GM23338 (cell line): ENCODE measurements around the gene SUSD4. TPM values are rescaled to one million over a fixed set of nuclear protein-coding genes. Genes with fewer than 3 reads are reported as not detected.

Source experiments
- ATAC-seq: fragments of 200-7000 bp; cut with Tn5 transposase; 3 replicates; pipeline ENCODE4 v1.9.1; 2020
- DNase-seq: peaks from one replicate; pipeline ENCODE4 v3.0.0-alpha.2; 2015; ENCODE audit warnings: low spot score
- H2AFZ ChIP-seq: fragments of 200-600 bp; sonication (generic); 2 replicates; pipeline ENCODE4 v1.8.0; 2016; ENCODE audit warnings: antibody characterized with exemption, mild to moderate bottlenecking, moderate library complexity
- H3F3A ChIP-seq: fragments of 200-600 bp; sonication (generic); replicated peaks from 2 replicates; pipeline ENCODE4 v1.8.0; 2017; ENCODE audit warnings: antibody characterized with exemption, mixed run types, low read depth
- H3K27ac ChIP-seq: fragments of 200-600 bp; sonication (generic); 2 replicates; pipeline ENCODE4 v1.6.1; 2016; ENCODE audit warnings: low read depth
- H3K27me3 ChIP-seq: fragments of 200-600 bp; sonication (generic); 2 replicates; pipeline ENCODE4 v1.8.0; 2016; ENCODE audit warnings: mild to moderate bottlenecking, mixed run types, moderate library complexity; ENCODE audit not compliant: insufficient read depth
- H3K36me3 ChIP-seq: fragments of 200-600 bp; sonication (generic); 2 replicates; pipeline ENCODE4 v1.8.0; 2016; ENCODE audit warnings: mild to moderate bottlenecking; ENCODE audit not compliant: insufficient read depth
- H3K4me1 ChIP-seq: fragments of 200-600 bp; sonication (generic); 2 replicates; pipeline ENCODE4 v1.8.0; 2016; ENCODE audit warnings: mild to moderate bottlenecking, moderate library complexity; ENCODE audit not compliant: insufficient read depth
- H3K4me2 ChIP-seq: fragments of 200-600 bp; sonication (generic); 2 replicates; pipeline ENCODE4 v1.7.1; 2017; ENCODE audit warnings: mixed run types
- H3K4me3 ChIP-seq: fragments of 200-600 bp; sonication (generic); 2 replicates; pipeline ENCODE4 v1.6.1; 2016; ENCODE audit warnings: mixed run types
- H3K79me2 ChIP-seq: fragments of 200-600 bp; sonication (generic); replicated peaks from 2 replicates; pipeline ENCODE4 v1.8.0; 2017; ENCODE audit warnings: mild to moderate bottlenecking; ENCODE audit not compliant: insufficient read depth
- H3K9me2 ChIP-seq: fragments of 200-600 bp; sonication (generic); 2 replicates; pipeline ENCODE4 v1.8.0; 2017; ENCODE audit not compliant: insufficient read depth
- H4K20me1 ChIP-seq: fragments of 200-600 bp; sonication (generic); replicated peaks from 2 replicates; pipeline ENCODE4 v1.8.0; 2017; ENCODE audit warnings: mild to moderate bottlenecking; ENCODE audit not compliant: insufficient read depth
- H3K27ac Mint-ChIP-seq: 2 replicates; pipeline ENCODE4 v1.8.0; 2020; ENCODE audit warnings: inconsistent platforms, mild to moderate bottlenecking, moderate library complexity, mixed read lengths
- H3K27me3 Mint-ChIP-seq: 3 replicates; pipeline ENCODE4 v1.8.0; 2022; ENCODE audit warnings: low read depth, mild to moderate bottlenecking, moderate library complexity, mixed read lengths, inconsistent platforms; ENCODE audit not compliant: insufficient read depth, poor library complexity
- H3K36me3 Mint-ChIP-seq: 3 replicates; pipeline ENCODE4 v1.8.0; 2021; ENCODE audit warnings: low read depth, mild to moderate bottlenecking, inconsistent platforms, moderate library complexity, mixed read lengths
- H3K4me1 Mint-ChIP-seq: 3 replicates; pipeline ENCODE4 v1.8.0; 2020; ENCODE audit warnings: mild to moderate bottlenecking, inconsistent platforms, mixed read lengths
- H3K4me3 Mint-ChIP-seq: 3 replicates; pipeline ENCODE4 v1.8.0; 2021; ENCODE audit warnings: moderate library complexity, mild to moderate bottlenecking, inconsistent platforms, mixed read lengths
- H3K9me3 Mint-ChIP-seq: 3 replicates; pipeline ENCODE4 v1.8.0; 2020; ENCODE audit warnings: moderate library complexity, mild to moderate bottlenecking, inconsistent platforms, mixed read lengths
- CREB1 ChIP-seq: fragments of 250-450 bp; sonication (Bioruptor Pico); IDR thresholded peaks from 2 replicates; pipeline ENCODE4 v1.5.0; 2020; ENCODE audit warnings: low read depth, mild to moderate bottlenecking, moderate library complexity
- ETS1 ChIP-seq: IDR thresholded peaks from 2 replicates; pipeline ENCODE4 v1.6.1; 2016; ENCODE audit warnings: antibody characterized with exemption
- EZH2 ChIP-seq: fragments of 200-600 bp; sonication (generic); IDR thresholded peaks from one replicate; pipeline ENCODE4 v1.8.0; 2017; ENCODE audit warnings: antibody characterized with exemption, mild to moderate bottlenecking, low read depth; ENCODE audit not compliant: unreplicated experiment
- EZH2phosphoT487 ChIP-seq: fragments of 200-600 bp; sonication (generic); IDR thresholded peaks from one replicate; pipeline ENCODE4 v1.8.1; 2018; ENCODE audit warnings: antibody characterized with exemption; ENCODE audit not compliant: unreplicated experiment
- JUNB ChIP-seq: IDR thresholded peaks from one replicate; pipeline ENCODE4 v1.6.1; 2016; ENCODE audit warnings: antibody characterized with exemption; ENCODE audit not compliant: unreplicated experiment
- NANOG ChIP-seq: IDR thresholded peaks from 2 replicates; pipeline ENCODE4 v1.6.1; 2016; ENCODE audit warnings: antibody characterized with exemption, borderline replicate concordance
- POLR2AphosphoS5 ChIP-seq: IDR thresholded peaks from 2 replicates; pipeline ENCODE4 v1.6.1; 2016; ENCODE audit warnings: antibody characterized with exemption, low read depth
- REST ChIP-seq: IDR thresholded peaks from one replicate; pipeline ENCODE4 v1.6.1; 2018; ENCODE audit warnings: antibody characterized with exemption; ENCODE audit not compliant: unreplicated experiment
- STAT1 ChIP-seq: IDR thresholded peaks from one replicate; pipeline ENCODE4 v1.6.1; 2016; ENCODE audit warnings: antibody characterized with exemption; ENCODE audit not compliant: unreplicated experiment
- ZNF114 ChIP-seq: fragments of 250-450 bp; sonication (Bioruptor Pico); IDR thresholded peaks from 2 replicates; pipeline ENCODE4 v1.5.0; 2020; ENCODE audit warnings: mild to moderate bottlenecking, moderate library complexity
- ZNF331 ChIP-seq: fragments of 250-450 bp; sonication (Bioruptor Pico); IDR thresholded peaks from 2 replicates; pipeline ENCODE4 v1.5.0; 2020; ENCODE audit warnings: low read depth, mild to moderate bottlenecking, moderate library complexity
- ZNF462 ChIP-seq: fragments of 250-450 bp; sonication (Bioruptor Pico); IDR thresholded peaks from 2 replicates; pipeline ENCODE4 v1.5.0; 2020; ENCODE audit warnings: mild to moderate bottlenecking, moderate library complexity
- polyA plus RNA-seq: library from polyadenylated mRNA; unstranded; fragments of >200 nt; fragmentation: Nextera tagmentation; extraction: Ambion mirVana; gene quantifications from 2 replicates; pipeline ENCODE4 v1.2.1, GENCODE V29; 2016
- total RNA-seq: library from RNA; depleted of rRNA; stranded (reverse); fragments of >200 nt; shearing (Covaris generic); gene quantifications from 2 replicates; pipeline ENCODE4 v1.2.3, GENCODE V29; 2014

Gene SUSD4
- total and polyA plus RNA-seq, 2 experiments from 2014 or later, result 2.3 to 3.6 TPM

GRCh38 chr1:223215026-223215425 lies 148.9 kb downstream of the SUSD4 start:
- H3K4me2 ChIP-seq, result no peak overlapping the region
- no peak for ATAC-seq
- H3K27me3 Mint-ChIP-seq, result no peaks in the 10 kb centered on the region
- H3K36me3 ChIP-seq, result no peaks in the 10 kb centered on the region
- no peaks in the 10 kb centered on the region for H3K79me2 ChIP-seq
- no peaks in the 10 kb centered on the region for H4K20me1 ChIP-seq
- no peak overlapping the region for H2AFZ ChIP-seq
- peaks cover 19% of the 10 kb centered on the region for H3K9me3 Mint-ChIP-seq
- TF ChIP-seq ZNF331 (CRISPR knock-in tag) (no peak), JUNB (no peak), EZH2phosphoT487 (no peak), NANOG (no peak), STAT1 (no peak)
- H3K4me1 ChIP-seq, result no peaks in the 10 kb centered on the region
- H3K27ac ChIP-seq, result no peak overlapping the region
- H3K9me2 ChIP-seq, result no peaks in the 10 kb centered on the region
- no peak overlapping the region for H3K27ac Mint-ChIP-seq
- H3K36me3 Mint-ChIP-seq, result peaks cover 9% of the 10 kb centered on the region; the same call in 1 of the 3 replicates
- H3K4me1 Mint-ChIP-seq, result no peaks in the 10 kb centered on the region
- no peaks in the 10 kb centered on the region for H3F3A ChIP-seq
- DNase-seq, result no peak
- H3K27me3 ChIP-seq, result no peaks in the 10 kb centered on the region
- no peak overlapping the region for H3K4me3 Mint-ChIP-seq
- no peak overlapping the region for H3K4me3 ChIP-seq

- no peak overlapping the region for H3K27ac Mint-ChIP-seq
- Histone ChIP-seq H3K79me2 (no peaks in the 10 kb centered on the region), H3K9me2 (no peaks in the 10 kb centered on the region), H3K4me1 (no peaks in the 10 kb centered on the region), H2AFZ (no peak overlapping the region), H3K27ac (no peak overlapping the region), H3K4me2 (no peak overlapping the region), H3K36me3 (no peaks in the 10 kb centered on the region), H3K27me3 (no peaks in the 10 kb centered on the region), H3K4me3 (no peak overlapping the region), H4K20me1 (no peaks in the 10 kb centered on the region), H3F3A (no peaks in the 10 kb centered on the region)
- peaks cover 9% of the 10 kb centered on the region; the same call in 1 of the 3 replicates for H3K36me3 Mint-ChIP-seq
- ATAC-seq (no peak), DNase-seq (no peak)
- H3K4me3 Mint-ChIP-seq, result no peak overlapping the region
- H3K4me1 Mint-ChIP-seq, result no peaks in the 10 kb centered on the region
- peaks cover 15% of the 10 kb centered on the region for H3K9me3 Mint-ChIP-seq
- no peaks in the 10 kb centered on the region for H3K27me3 Mint-ChIP-seq
- TF ChIP-seq CREB1 (CRISPR knock-in tag), result no peak
- TF ChIP-seq EZH2, result no peak
- no peak for TF ChIP-seq JUNB
- TF ChIP-seq ZNF331 (CRISPR knock-in tag), result no peak
- no peak for TF ChIP-seq ZNF114 (CRISPR knock-in tag)
- TF ChIP-seq STAT1, result no peak
- no peak for TF ChIP-seq ZNF462 (CRISPR knock-in tag)
- no peak for TF ChIP-seq POLR2AphosphoS5
- no peak for TF ChIP-seq ETS1
- TF ChIP-seq REST, result no peak
Measured at GRCh38 chr1:223214261-223214807, 149.6 kb downstream of the SUSD4 start.
